K562 (cell line): ENCODE results near the gene ZEB2. TPM values are rescaled to one million over a fixed set of nuclear protein-coding genes. Genes with fewer than 3 reads are reported as not detected.

Source experiments
- BHLHE40 ChIP-seq: IDR thresholded peaks from 2 replicates; pipeline ENCODE4 v1.6.1; 2011; ENCODE audit warnings: low read length, improper control_type of control experiment
- BRD9 ChIP-seq: fragments of 450-650 bp; IDR thresholded peaks from 2 replicates; pipeline ENCODE4 v1.6.1; 2018; ENCODE audit warnings: low read depth; ENCODE audit not compliant: partially characterized antibody
- FOXP4 ChIP-seq: sonication (generic); formaldehyde crosslinking; IDR thresholded peaks from 2 replicates; pipeline ENCODE4 v1.8.0; 2022; ENCODE audit warnings: mild to moderate bottlenecking, missing genetic modification reagents, borderline replicate concordance
- KAT2B ChIP-seq: IDR thresholded peaks from one replicate; pipeline ENCODE4 v1.6.1; 2012; ENCODE audit warnings: low read depth, mild to moderate bottlenecking, control low read depth, inconsistent platforms, low read length, moderate library complexity
- VEZF1 ChIP-seq: fragments of 200-800 bp; sonication (Bioruptor generic); IDR thresholded peaks from 2 replicates; pipeline ENCODE4 v1.6.1; 2017; ENCODE audit warnings: missing genetic modification characterization, missing compliant biosample characterization
- ZC3H4 ChIP-seq: sonication (generic); formaldehyde crosslinking; IDR thresholded peaks from 2 replicates; pipeline ENCODE4 v1.9.0; 2021; ENCODE audit warnings: missing genetic modification reagents, borderline replicate concordance
- ZNF785 ChIP-seq: fragments of 250-450 bp; sonication (Bioruptor Pico); IDR thresholded peaks from 2 replicates; pipeline ENCODE4 v1.4.0; 2020; ENCODE audit warnings: mild to moderate bottlenecking
- polyA plus RNA-seq, 8 experiments: library from polyadenylated mRNA; depleted of rRNA in 4 of 8; stranded (reverse) in 5 of 8; unstranded in 3 of 8; fragments of >200 nt; fragmentation: Nextera tagmentation in 2 of 8; fragmentation: Illumina TruSeq in 1 of 8; extraction: Ambion mirVana in 2 of 8; extraction: Trizol in 1 of 8; gene quantifications; 2 replicates each; pipeline versions ENCODE4 v1.2.1 to v1.2.3, GENCODE V29; 2011 to 2014; ENCODE audit warnings: inconsistent platforms in 1 of 8, missing spikeins in 1 of 8
- total RNA-seq, 7 experiments: library from RNA; depleted of rRNA in 6 of 7; stranded (reverse); fragments of >200 nt in 6 of 7; fragmentation: Illumina TruSeq in 2 of 7; extraction: Trizol in 2 of 7; gene quantifications; 2 replicates each; pipeline versions ENCODE4 v1.2.1 to v1.2.3, GENCODE V29; 2011 to 2021; ENCODE audit warnings: low replicate concordance in 1 of 7
- TF ChIP-seq, protein P1 (sequence below), 3 experiments: fragments of 200-800 bp in 1 of 3; sonication (Bioruptor generic) in 1 of 3; sonication (generic) in 1 of 3; formaldehyde crosslinking in 1 of 3; IDR thresholded peaks; 2 replicates each; pipeline versions ENCODE4 v1.6.1 to v1.8.0; 2016 to 2022; ENCODE audit warnings: mild to moderate bottlenecking in 2 of 3, missing compliant biosample characterization in 2 of 3, missing genetic modification characterization in 2 of 3, missing genetic modification reagents in 1 of 3

ZEB2 gene
- total and polyA plus RNA-seq, 9 of the 15 experiments (the other 6 are each of a cell fraction or from before 2014, with no cell fraction given): 15.1 to 113 (median 72.3) TPM

DNA sequence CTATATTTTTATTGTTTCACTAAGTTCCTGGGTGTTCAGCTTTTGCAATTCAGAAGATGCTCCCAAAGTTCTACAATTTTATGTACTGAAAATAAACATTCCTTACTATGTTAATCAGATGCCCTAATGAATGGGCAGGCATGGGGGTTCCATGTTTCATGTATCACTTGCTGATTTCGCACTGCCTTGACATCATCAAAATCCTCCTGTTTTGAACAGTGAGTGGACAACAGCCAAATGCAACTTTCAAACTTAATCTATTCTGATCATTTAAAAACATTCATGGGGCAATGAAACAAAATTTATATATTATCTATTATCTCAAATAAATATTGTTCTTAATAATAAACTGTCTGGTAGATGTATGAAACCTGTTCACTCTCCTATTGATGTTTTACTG lies 43.2 kb downstream of the ZEB2 start (continued):
- TF ChIP-seq KAT2B: no peak
- no peak for TF ChIP-seq ZC3H4
- no peak for TF ChIP-seq FOXP4 (CRISPR knock-in tag)
- TF ChIP-seq BHLHE40: no peak
- TF ChIP-seq ZNF785 (CRISPR knock-in tag): no peak
- no peak for TF ChIP-seq BRD9
- TF ChIP-seq, protein P1, sequence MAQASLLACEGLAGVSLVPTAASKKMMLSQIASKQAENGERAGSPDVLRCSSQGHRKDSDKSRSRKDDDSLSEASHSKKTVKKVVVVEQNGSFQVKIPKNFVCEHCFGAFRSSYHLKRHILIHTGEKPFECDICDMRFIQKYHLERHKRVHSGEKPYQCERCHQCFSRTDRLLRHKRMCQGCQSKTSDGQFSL (CRISPR knock-in tag; IDR thresholded peaks at IDR 0.05): no peak
- TF ChIP-seq, protein P1 (tag; IDR thresholded peaks at IDR 0.05): no peak
- no peak for TF ChIP-seq VEZF1 (CRISPR knock-in tag)
